COR-L47 (cell line): ENCODE measurements around the gene OR5AK2.
"Not testable (repeated sequence)": the region's sequence is repeated elsewhere in the genome, so short reads cannot be mapped to it uniquely, and the experiment has no call there.

Source experiments
- DNase-seq: peaks from one replicate; lab custom pipeline; 2025; lab: John Stamatoyannopoulos, UW

The OR5AK2 gene, protein sequence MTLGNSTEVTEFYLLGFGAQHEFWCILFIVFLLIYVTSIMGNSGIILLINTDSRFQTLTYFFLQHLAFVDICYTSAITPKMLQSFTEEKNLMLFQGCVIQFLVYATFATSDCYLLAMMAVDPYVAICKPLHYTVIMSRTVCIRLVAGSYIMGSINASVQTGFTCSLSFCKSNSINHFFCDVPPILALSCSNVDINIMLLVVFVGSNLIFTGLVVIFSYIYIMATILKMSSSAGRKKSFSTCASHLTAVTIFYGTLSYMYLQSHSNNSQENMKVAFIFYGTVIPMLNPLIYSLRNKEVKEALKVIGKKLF

DNA sequence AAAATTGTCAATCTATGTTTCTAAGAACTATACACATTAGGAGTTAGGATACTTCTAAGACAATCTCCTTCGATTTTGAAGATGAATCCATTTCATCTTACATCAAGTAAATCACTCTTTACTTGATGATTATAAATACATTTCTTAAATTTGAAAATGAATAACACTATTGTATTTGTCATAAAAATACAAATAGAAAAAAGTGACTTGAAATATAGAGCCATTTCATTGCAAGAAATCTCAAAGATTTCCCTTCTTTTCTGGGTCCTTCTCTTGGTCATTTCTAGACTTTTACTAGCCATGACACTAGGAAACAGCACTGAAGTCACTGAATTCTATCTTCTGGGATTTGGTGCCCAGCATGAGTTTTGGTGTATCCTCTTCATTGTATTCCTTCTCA is at the start of gene OR5AK2:
TSS of gene OR5AK2 (plus strand) at position 301 of the 400 bp plus-strand sequence. CDS start at position 301, 0 bp downstream.
- DNase-seq = no peak

DNA sequence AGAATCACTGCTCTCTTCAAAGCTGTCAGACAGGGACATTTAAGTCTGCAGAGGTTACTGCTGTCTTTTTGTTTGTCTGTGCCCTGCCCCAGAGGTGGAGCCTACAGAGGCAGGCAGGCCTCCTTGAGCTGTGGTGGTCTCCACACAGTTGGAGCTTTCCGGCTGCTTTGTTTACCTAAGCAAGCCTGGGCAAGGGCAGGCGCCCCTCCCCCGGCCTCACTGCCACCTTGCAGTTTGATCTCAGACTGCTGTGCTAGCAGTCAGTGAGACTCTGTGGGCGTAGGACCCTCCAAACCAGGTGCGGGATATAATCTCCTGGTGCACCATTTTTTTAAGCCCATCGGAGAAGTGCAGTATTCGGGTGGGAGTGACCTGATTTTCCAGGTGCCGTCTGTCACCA is 43.2 kb upstream of the OR5AK2 start:
- not testable (repeated sequence) for DNase-seq

DNA sequence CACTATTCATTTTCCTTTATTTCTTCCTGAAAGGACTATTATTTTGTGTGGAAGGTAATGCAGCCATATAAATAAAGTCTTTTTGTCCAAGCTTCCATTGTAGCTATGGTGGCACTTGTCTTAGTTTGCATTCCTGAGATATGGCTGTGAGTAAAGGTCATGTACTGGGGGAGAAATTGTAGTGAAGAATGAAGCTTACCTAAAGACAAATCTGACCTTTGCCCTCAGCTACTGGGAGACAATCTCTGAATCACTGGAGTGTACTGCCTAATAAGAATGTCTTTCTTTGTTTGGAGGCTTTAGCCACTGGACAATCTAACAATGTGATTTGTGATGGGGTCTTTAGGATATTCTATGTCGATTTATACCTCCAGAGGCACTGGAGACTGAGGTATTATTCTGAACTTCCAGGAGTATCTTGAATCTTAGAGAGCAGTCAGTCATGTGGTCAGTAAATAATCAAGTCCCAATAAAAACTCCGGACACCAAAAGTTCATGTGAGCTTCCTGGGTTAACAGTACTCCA is 39.7 kb upstream of the OR5AK2 start:
- DNase-seq = no peak

DNA sequence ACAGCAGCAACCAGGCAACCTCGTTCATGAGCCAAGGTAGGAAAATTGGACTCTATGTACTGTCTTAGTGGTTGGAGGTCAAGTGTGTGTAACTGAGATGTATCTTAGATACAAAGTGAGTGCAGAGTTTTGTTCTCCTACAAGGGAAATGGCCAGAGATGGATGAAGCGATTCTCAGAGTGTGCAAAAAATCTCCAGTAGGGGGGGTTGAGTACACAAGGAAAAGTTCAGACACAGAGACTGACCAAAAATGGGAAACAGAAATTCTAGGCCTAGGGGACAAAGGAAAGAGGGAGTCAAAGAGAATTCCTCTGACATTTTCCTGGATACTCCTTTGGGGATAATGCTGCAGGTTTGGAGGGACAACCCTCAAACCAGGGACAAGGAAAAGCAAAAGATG is 38.2 kb upstream of the OR5AK2 start:
- no peak for DNase-seq

DNA sequence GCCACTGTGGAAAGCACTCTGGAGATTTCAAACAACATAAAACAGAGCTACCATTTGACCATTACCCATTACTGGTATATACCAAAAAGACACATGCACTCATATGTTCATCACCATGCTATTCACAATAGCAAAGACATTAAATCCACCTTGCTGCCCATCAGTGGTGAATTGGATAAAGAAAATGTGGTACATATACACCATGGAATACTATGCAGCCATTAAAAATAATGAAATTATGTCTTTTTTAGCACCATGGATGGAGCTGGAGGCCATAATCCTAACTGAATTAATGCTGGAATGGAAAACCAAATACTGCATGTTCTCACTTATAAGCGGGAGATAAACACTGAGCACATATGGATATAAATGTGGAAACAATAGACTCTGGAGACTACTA is 34.8 kb upstream of the OR5AK2 start:
- DNase-seq = not testable (repeated sequence)

DNA sequence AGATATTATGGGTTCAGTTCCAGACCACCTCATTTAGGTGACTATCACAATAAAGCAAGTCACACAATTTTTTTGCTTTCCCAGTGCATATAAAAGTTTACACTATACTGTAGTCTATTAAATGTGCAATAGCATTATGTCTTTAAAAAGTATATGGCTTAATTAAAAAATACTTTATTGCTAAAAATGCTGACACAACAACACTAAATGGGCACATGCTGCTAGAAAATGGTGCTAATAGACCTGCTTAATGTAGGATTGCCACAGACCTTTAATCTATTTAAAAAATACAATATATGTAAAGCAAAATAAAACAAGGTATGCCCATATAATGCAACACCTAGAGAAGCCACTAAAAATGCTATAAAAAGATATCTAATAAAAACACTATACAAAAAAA is 27.1 kb upstream of the OR5AK2 start:
- DNase-seq = no peak

DNA sequence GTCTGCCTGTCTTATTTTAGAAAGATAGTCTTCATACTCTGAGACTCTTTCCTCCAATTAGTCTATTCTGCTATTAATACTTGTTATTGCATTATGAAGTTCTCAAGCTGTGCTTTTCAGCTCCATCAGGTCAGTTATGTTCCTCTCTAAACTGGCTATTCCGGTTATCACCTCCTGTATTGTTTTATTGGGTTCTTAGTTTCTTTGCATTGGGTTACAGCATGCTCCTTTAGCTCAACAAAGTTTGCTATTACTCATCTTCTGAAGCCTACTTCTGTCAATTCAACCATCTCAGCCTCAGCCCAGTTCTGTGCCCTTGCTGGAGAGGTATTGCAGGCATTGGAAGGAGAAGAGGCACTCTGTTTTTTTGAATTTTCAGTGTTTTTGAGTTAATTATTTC is 21.0 kb upstream of the OR5AK2 start:
- DNase-seq = no peak

DNA sequence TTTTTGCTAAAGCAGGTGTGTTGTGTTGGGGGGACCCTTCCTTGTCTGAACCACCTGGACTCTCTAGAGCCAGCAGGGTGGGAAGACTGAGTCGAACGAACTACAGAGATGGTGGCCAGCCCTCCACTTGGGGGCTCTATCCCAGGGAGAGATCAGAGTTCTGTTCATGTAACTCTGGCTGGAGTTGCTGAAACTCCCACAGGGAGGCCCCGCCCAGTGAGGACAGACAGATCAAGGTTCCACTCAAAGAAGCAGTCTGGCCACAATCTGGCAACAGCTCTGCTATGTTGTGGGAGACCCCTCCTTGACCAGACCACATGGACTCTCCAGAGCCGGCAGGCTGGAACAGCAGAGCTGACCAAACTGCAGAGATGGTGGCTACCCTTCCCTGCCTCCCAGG is 20.2 kb upstream of the OR5AK2 start:
- DNase-seq = no peak

DNA sequence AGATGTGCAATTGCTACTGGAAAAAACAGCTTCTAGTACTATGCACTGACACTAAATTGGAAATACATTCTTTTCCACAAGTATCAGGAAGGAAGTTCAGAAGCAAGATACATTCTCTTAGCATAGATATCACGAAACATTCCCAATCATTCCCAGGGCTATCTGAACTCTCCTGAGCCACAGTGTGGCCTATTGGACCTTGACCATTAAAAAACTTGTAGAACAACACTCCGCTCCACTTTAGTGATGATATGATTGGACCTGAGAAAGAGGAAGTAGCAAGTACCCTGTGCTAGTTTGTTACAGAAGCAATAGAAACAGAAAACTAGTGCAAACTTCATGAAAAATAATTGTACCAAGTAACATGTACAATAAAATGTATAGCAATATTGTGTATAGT is 11.4 kb upstream of the OR5AK2 start:
- DNase-seq = no peak

DNA sequence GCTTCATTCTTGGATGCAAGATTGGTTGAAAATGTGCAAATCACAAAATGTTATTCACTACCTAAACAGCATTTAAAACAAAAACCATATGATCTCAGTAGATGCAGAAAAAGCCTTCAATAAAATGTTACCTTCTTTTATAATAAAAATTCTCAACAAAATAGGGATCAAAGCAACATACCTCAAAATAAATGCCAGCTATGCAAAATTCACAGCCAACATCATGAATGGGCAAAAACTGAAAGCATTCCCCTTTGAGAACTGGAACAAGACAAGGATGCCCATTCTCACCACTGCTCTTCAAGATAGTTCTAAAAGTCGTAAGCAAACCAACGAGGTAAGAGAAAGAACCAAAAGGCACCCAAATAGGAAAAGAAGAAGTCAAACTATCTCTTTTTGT is 2.0 kb downstream of the OR5AK2 start:
- DNase-seq = no peak

DNA sequence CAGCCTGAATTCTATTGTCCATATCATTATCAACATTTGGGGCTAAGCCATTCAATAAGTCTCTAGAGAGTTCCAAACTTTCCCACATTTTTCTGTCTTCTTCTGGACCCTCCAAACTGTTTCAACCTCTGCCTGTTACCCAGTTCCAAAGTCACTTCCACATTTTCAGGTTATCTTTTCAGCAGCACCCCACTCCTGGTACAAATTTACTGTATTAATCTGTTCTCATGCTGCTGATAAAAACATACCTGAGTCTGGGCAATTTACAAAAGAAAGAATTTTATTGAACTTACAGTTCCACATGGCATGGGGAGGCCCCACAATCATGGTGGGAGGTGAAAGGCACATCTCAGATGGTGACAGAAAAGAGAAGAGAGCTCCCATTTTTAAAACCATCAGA is 5.8 kb downstream of the OR5AK2 start:
- DNase-seq = no peak

DNA sequence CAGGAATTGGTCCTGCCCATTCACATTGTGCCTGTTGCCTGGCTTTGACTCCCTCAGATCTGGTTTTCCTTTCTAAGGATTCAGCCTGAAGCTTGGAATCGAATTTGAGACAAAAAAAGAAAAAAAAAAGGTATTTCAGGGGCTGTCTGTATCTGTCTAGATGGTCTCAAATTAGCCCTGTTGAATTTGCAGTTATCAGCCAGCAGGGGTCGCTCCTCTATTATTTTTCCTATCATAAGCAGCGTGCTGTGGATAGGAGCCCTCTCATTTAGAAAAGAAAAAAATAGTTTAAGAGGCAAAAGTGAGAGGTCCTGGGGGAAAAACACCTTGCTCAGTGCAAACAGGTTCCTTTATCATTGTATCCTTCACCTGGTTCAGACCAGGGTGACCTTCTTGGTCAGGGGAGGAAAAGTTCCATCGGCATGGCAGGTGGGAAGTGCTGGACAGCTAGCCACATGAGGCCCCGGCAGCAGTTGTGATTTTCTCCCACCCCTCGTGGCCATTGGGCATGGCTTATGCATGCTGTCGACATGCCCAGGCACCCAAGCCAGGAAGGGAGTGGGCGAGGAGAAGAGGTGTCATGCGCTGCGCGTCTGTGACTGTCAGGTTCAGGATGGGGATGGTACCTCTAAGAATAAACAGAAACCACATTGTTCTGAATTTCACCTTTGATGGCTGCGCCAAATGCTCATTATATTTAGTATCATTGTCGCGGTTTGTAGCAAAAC is 13.1 kb downstream of the OR5AK2 start:
- DNase-seq = no peak

DNA sequence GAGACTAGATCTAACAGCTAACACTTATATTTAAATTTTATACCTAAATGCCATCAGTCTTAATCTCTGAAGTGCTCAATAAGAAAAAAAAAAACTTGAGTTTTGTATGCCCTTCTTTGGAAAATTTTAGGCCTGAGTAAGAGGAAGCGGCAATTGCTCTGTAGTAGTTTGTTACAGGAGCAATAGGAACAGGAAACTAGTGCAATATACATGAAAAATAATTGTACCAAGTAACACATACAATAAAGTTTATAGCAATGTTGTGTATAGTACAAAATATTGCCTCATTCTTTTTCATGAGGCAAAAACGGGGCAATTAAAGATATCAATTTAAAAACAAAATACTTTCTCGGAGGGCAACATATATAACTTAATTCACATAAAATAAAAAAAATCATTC is 19.7 kb downstream of the OR5AK2 start:
- DNase-seq = no peak

DNA sequence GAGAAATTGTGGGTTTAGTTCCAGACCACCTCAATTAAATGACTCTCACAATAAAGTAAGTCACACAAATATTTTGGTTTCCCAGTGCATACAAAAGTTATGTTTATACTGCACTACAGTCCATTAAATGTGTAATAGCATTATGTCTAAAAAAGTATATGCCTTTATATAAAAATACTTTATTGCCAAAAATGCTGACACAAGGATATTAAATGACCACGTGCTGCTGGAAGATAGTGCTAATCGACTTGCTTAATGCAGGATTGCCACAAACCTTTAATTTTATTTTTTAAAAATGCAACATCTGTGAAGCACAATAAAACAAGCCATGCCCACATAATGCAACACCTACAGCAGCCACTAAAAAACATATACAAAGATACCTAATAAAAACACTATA is 27.0 kb downstream of the OR5AK2 start:
- no peak for DNase-seq

DNA sequence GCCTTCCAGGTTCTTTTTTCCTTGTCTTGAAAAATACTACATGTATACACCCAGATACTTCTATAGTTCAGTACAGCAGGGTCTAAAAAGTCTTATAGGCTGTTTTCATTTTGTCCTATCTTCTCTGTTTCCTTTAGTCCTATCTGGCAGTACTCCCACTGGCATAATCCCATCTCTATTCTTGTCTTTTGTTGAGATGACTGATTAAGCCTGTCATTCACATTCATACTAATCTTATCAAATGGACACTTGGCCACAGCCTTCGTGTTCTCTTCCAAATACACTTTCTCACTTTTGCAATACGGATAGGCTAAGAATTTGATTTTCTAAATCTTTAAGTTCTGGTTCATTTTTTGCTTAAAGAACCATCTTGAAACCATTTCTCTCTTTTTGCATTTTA is 42.8 kb downstream of the OR5AK2 start:
- no peak for DNase-seq
